DOHH2 (cell line): Measurements from ENCODE around the gene GNPDA1.
A peak's percentile ranks its signal among the peaks of the same experiment; 100 is the strongest.

Experiments used
- H3F3A ChIP-seq: fragments of 200-600 bp; sonication (generic), shearing (Covaris generic); 2 replicates; pipeline ENCODE4 v1.6.0; 2016; ENCODE audit warnings: antibody characterized with exemption, mild to moderate bottlenecking; ENCODE audit not compliant: control insufficient read depth, insufficient read depth
- H3K27ac ChIP-seq: fragments of 200-600 bp; sonication (generic); 2 replicates; pipeline ENCODE4 v1.5.1; 2014; ENCODE audit warnings: low read depth, mild to moderate bottlenecking, low read length, moderate library complexity
- H3K27me3 ChIP-seq: fragments of 200-600 bp; sonication (generic); 2 replicates; pipeline ENCODE4 v1.6.1; 2014; ENCODE audit warnings: mild to moderate bottlenecking, low read length, mixed read lengths; ENCODE audit not compliant: control insufficient read depth
- H3K36me3 ChIP-seq: fragments of 200-600 bp; sonication (generic); 2 replicates; pipeline ENCODE4 v1.6.1; 2014; ENCODE audit warnings: mild to moderate bottlenecking, low read length, moderate library complexity, mixed read lengths; ENCODE audit not compliant: control insufficient read depth
- H3K4me1 ChIP-seq: fragments of 200-600 bp; sonication (generic); 2 replicates; pipeline ENCODE4 v1.6.1; 2014; ENCODE audit warnings: mild to moderate bottlenecking, low read length, mixed read lengths; ENCODE audit not compliant: control insufficient read depth
- H3K4me2 ChIP-seq: fragments of 200-600 bp; sonication (generic); 2 replicates; pipeline ENCODE4 v1.6.0; 2014; ENCODE audit warnings: mild to moderate bottlenecking, low read length, moderate library complexity
- H3K4me3 ChIP-seq: fragments of 200-600 bp; sonication (generic); 2 replicates; pipeline ENCODE4 v1.5.1; 2014; ENCODE audit warnings: mild to moderate bottlenecking, low read length, mixed read lengths
- H3K79me2 ChIP-seq: fragments of 200-600 bp; sonication (generic); 2 replicates; pipeline ENCODE4 v1.6.1; 2014; ENCODE audit warnings: mild to moderate bottlenecking, low read length, mixed read lengths; ENCODE audit not compliant: control insufficient read depth
- H3K9me2 ChIP-seq: fragments of 200-600 bp; sonication (generic); replicated peaks from 2 replicates; pipeline ENCODE4 v1.6.1; 2014; ENCODE audit warnings: mild to moderate bottlenecking, low read length, mixed read lengths; ENCODE audit not compliant: control insufficient read depth
- H3K9me3 ChIP-seq: fragments of 200-600 bp; sonication (generic); 2 replicates; pipeline ENCODE4 v1.6.1; 2014; ENCODE audit warnings: antibody characterized with exemption, low read length, mixed read lengths; ENCODE audit not compliant: control insufficient read depth, insufficient read depth
- H4K20me1 ChIP-seq: fragments of 200-600 bp; sonication (generic); 2 replicates; pipeline ENCODE4 v1.6.0; 2014; ENCODE audit warnings: low read depth, mild to moderate bottlenecking, antibody characterized with exemption, low read length, moderate library complexity; ENCODE audit not compliant: control insufficient read depth, insufficient read depth
- CTCF ChIP-seq: fragments of 200-600 bp; sonication (generic); IDR thresholded peaks from one replicate; pipeline ENCODE4 v1.5.1; 2014; ENCODE audit warnings: antibody characterized with exemption, mild to moderate bottlenecking, low read depth, low read length; ENCODE audit not compliant: poor library complexity, severe bottlenecking
- EZH2phosphoT487 ChIP-seq: fragments of 200-600 bp; sonication (generic); IDR thresholded peaks from 2 replicates; pipeline ENCODE4 v1.6.1; 2017; ENCODE audit warnings: borderline replicate concordance, mild to moderate bottlenecking, antibody characterized with exemption, low read length, moderate library complexity, mixed read lengths

Gene GNPDA1

GRCh38 chr5:142032747-142033631 lies 20.2 kb upstream of the GNPDA1 start:
- Histone ChIP-seq H3K27me3 (peaks cover 46% of the 10 kb centered on the region), H3K79me2 (no peaks in the 10 kb centered on the region), H3K4me3 (no peak overlapping the region), H3K4me1 (no peaks in the 10 kb centered on the region), H3K27ac (no peak overlapping the region), H3K9me3 (no peaks in the 10 kb centered on the region), H4K20me1 (no peaks in the 10 kb centered on the region), H3K36me3 (no peaks in the 10 kb centered on the region), H3K9me2 (no peaks in the 10 kb centered on the region), H3K4me2 (no peak overlapping the region), H3F3A (no peaks in the 10 kb centered on the region)
- TF ChIP-seq CTCF (no peak), EZH2phosphoT487 (no peak)

- no peak overlapping the region for H3K27ac ChIP-seq
- H3K4me3 ChIP-seq = no peak overlapping the region
- H3K79me2 ChIP-seq = no peaks in the 10 kb centered on the region
- H3K9me3 ChIP-seq = no peaks in the 10 kb centered on the region
- no peaks in the 10 kb centered on the region for H3K4me1 ChIP-seq
- no peaks in the 10 kb centered on the region for H3K9me2 ChIP-seq
- no peak for TF ChIP-seq CTCF
- TF ChIP-seq EZH2phosphoT487 = no peak
- H4K20me1 ChIP-seq = no peaks in the 10 kb centered on the region
- no peaks in the 10 kb centered on the region for H3K36me3 ChIP-seq
- no peak overlapping the region for H3K4me2 ChIP-seq
- H3K27me3 ChIP-seq = peaks cover 47% of the 10 kb centered on the region
- no peaks in the 10 kb centered on the region for H3F3A ChIP-seq
Observed at GRCh38 chr5:142032150-142032549, 19.3 kb upstream of the GNPDA1 start.

- H3K9me3 ChIP-seq = no peaks in the 10 kb centered on the region
- peaks cover 13% of the 10 kb centered on the region for H3K4me1 ChIP-seq
- H3K79me2 ChIP-seq = no peaks in the 10 kb centered on the region
- H3K9me2 ChIP-seq = no peaks in the 10 kb centered on the region
- H3K27ac ChIP-seq = no peak overlapping the region
- TF ChIP-seq CTCF = no peak
- no peak for TF ChIP-seq EZH2phosphoT487
- peak overlapping the region; percentile 72 for H3K4me3 ChIP-seq
- H4K20me1 ChIP-seq = no peaks in the 10 kb centered on the region
- peak overlapping the region; percentile 88 for H3K4me2 ChIP-seq
- H3K36me3 ChIP-seq = no peaks in the 10 kb centered on the region
- H3F3A ChIP-seq = 0 out of 2 replicates have a peak, but pooled peaks cover 3% of the 10 kb centered on the region
- peaks cover 47% of the 10 kb centered on the region for H3K27me3 ChIP-seq
Observed at GRCh38 chr5:142025637-142026036, 12.8 kb upstream of the GNPDA1 start.
